Mesendoderm (in vitro differentiated cells): ENCODE measurements around the gene FRMPD2. TPM values are rescaled to one million over a fixed set of nuclear protein-coding genes. Genes with fewer than 3 reads are reported as not detected.
A peak's percentile ranks its signal among the peaks of the same experiment; 100 is the strongest.

Experiments used
- DNase-seq: peaks from one replicate; pipeline ENCODE4 v3.0.0; 2013
- H2AK5ac ChIP-seq: 2 replicates; pipeline ENCODE4 v1.6.1; 2013; ENCODE audit warnings: low read length, inconsistent platforms
- H2BK120ac ChIP-seq: 2 replicates; pipeline ENCODE4 v1.6.1; 2013; ENCODE audit warnings: low read depth, mild to moderate bottlenecking, low read length, moderate library complexity, mixed read lengths
- H2BK15ac ChIP-seq: replicated peaks from 2 replicates; pipeline ENCODE4 v1.6.1; 2013; ENCODE audit warnings: low read depth, mild to moderate bottlenecking, moderate library complexity
- H2BK5ac ChIP-seq: 2 replicates; pipeline ENCODE4 v1.6.1; 2013; ENCODE audit warnings: low read length, inconsistent platforms
- H3K18ac ChIP-seq: 2 replicates; pipeline ENCODE4 v1.6.1; 2013; ENCODE audit warnings: mild to moderate bottlenecking, low read length, mixed read lengths
- H3K23ac ChIP-seq: one replicate; pipeline ENCODE4 v1.6.1; 2013; ENCODE audit warnings: low read length
- H3K27ac ChIP-seq: 2 replicates; pipeline ENCODE4 v1.5.1; 2013; ENCODE audit warnings: low read depth, mild to moderate bottlenecking, inconsistent platforms, low read length, moderate library complexity
- H3K27me3 ChIP-seq: 2 replicates; pipeline ENCODE4 v1.6.1; 2013; ENCODE audit warnings: low read length, control low read depth, mild to moderate bottlenecking, inconsistent platforms; ENCODE audit not compliant: insufficient read depth, poor library complexity
- H3K36me3 ChIP-seq: 2 replicates; pipeline ENCODE4 v1.6.1; 2013; ENCODE audit warnings: low read length, inconsistent platforms; ENCODE audit not compliant: control insufficient read depth, insufficient read depth
- H3K4ac ChIP-seq: one replicate; pipeline ENCODE4 v1.6.1; 2013; ENCODE audit warnings: low read depth, mild to moderate bottlenecking, low read length, moderate library complexity
- H3K4me1 ChIP-seq: 2 replicates; pipeline ENCODE4 v1.6.1; 2013; ENCODE audit warnings: low read depth, low read length, inconsistent platforms; ENCODE audit not compliant: control insufficient read depth
- H3K4me2 ChIP-seq: 2 replicates; pipeline ENCODE4 v1.6.1; 2013; ENCODE audit warnings: low read length
- H3K4me3 ChIP-seq: 2 replicates; pipeline ENCODE4 v1.5.1; 2013; ENCODE audit warnings: mild to moderate bottlenecking, low read length
- H3K56ac ChIP-seq: one replicate; pipeline ENCODE4 v1.6.1; 2013; ENCODE audit warnings: low read length
- H3K79me1 ChIP-seq: 2 replicates; pipeline ENCODE4 v1.6.1; 2013; ENCODE audit warnings: low read length, inconsistent platforms
- H3K79me2 ChIP-seq: 2 replicates; pipeline ENCODE4 v1.6.1; 2013; ENCODE audit warnings: mild to moderate bottlenecking, low read length; ENCODE audit not compliant: control insufficient read depth, insufficient read depth
- H3K9ac ChIP-seq: 2 replicates; pipeline ENCODE4 v1.6.1; 2013; ENCODE audit warnings: low read length, inconsistent platforms
- H4K5ac ChIP-seq: one replicate; pipeline ENCODE4 v1.6.1; 2013; ENCODE audit warnings: low read length
- H4K8ac ChIP-seq: one replicate; pipeline ENCODE4 v1.6.1; 2013; ENCODE audit warnings: low read depth, mild to moderate bottlenecking, control low read depth, low read length, moderate library complexity
- WGBS: extraction: QIAGEN DNeasy Blood & Tissue Kit; methylation state at CpG from one replicate; pipeline ENCODE4 v1.1.7; 2013; ENCODE audit warnings: low lambda C conversion rate, missing lambda C conversion rate; ENCODE audit not compliant: insufficient coverage; ENCODE audit errors: extremely low coverage; 5-methylcytosine and 5-hydroxymethylcytosine counted together
- polyA plus RNA-seq, 2 experiments: library from polyadenylated mRNA; stranded (reverse); fragments of 200-250 nt; gene quantifications; one replicate each; pipeline ENCODE4 v1.2.3, GENCODE V29; 2013

FRMPD2 gene
- polyA plus RNA-seq (2013, experiment 1 of 2): 0.03 TPM
- 0.03 TPM for polyA plus RNA-seq (2013, experiment 2 of 2)

- DNase-seq: peak; percentile 95
- H3K4me1 ChIP-seq: peaks cover 4% of the 10 kb centered on the region
- H3K79me1 ChIP-seq: no peaks in the 10 kb centered on the region
- no peak within 1 kb of the TSS for H4K5ac ChIP-seq
- H3K36me3 ChIP-seq: no peaks in the 10 kb centered on the region
- no CpG with 5 or more reads among the region's 8 CpGs for WGBS
- H3K27me3 ChIP-seq: no peaks in the 10 kb centered on the region
- H2AK5ac ChIP-seq: no peak within 1 kb of the TSS
- no peak within 1 kb of the TSS for H3K18ac ChIP-seq
- H2BK120ac ChIP-seq: no peak within 1 kb of the TSS
- H3K79me2 ChIP-seq: no peaks in the 10 kb centered on the region
- no peak within 1 kb of the TSS for H3K4me3 ChIP-seq
- no peak within 1 kb of the TSS for H3K4me2 ChIP-seq
- no peak within 1 kb of the TSS for H4K8ac ChIP-seq
- peak within 1 kb of the TSS; percentile 79 for H3K56ac ChIP-seq
- peak within 1 kb of the TSS; percentile 7 for H3K4ac ChIP-seq
- H2BK15ac ChIP-seq: no peak within 1 kb of the TSS
- H3K23ac ChIP-seq: no peak within 1 kb of the TSS
- H3K27ac ChIP-seq: no peak within 1 kb of the TSS
- no peak within 1 kb of the TSS for H2BK5ac ChIP-seq
- H3K9ac ChIP-seq: peak within 1 kb of the TSS; percentile 8
Measured at GRCh38 chr10:48274636-48275035, at the start of gene FRMPD2. Gene FRMPD2 (minus strand): TSS chr10:48274696. CDS start chr10:48274567, 129 bp downstream.

GRCh38 chr10:48322017-48322416 is 47.5 kb upstream of the FRMPD2 start:
- Histone ChIP-seq H3K79me1 (peaks cover 12% of the 10 kb centered on the region), H4K8ac (no peak overlapping the region), H3K4me2 (no peak overlapping the region), H2AK5ac (no peak overlapping the region), H3K4me3 (no peak overlapping the region), H3K4ac (no peak overlapping the region), H2BK15ac (no peak overlapping the region), H3K9ac (no peak overlapping the region), H3K27ac (no peak overlapping the region), H3K56ac (no peak overlapping the region), H3K4me1 (peaks cover 7% of the 10 kb centered on the region), H4K5ac (no peak overlapping the region), H2BK5ac (no peak overlapping the region), H3K18ac (no peak overlapping the region), H3K79me2 (peaks cover 27% of the 10 kb centered on the region), H3K27me3 (no peaks in the 10 kb centered on the region), H3K36me3 (no peaks in the 10 kb centered on the region), H2BK120ac (no peak overlapping the region), H3K23ac (no peak overlapping the region)
- no peak for DNase-seq
- 96% methylated on average over 2 of the region's 3 CpGs for WGBS

GRCh38 chr10:48317321-48317990 is 43.0 kb upstream of the FRMPD2 start:
- WGBS: no CpG with 5 or more reads among the region's 8 CpGs
- Histone ChIP-seq H3K79me1 (peaks cover 12% of the 10 kb centered on the region), H3K27me3 (no peaks in the 10 kb centered on the region)

GRCh38 chr10:48316236-48316635 is 41.7 kb upstream of the FRMPD2 start:
- no peak overlapping the region for H3K23ac ChIP-seq
- no peaks in the 10 kb centered on the region for H3K36me3 ChIP-seq
- no peak overlapping the region for H3K27ac ChIP-seq
- H3K56ac ChIP-seq: no peak overlapping the region
- no CpG with 5 or more reads among the region's 4 CpGs for WGBS
- no peak overlapping the region for H2BK5ac ChIP-seq
- no peak overlapping the region for H2AK5ac ChIP-seq
- peaks cover 29% of the 10 kb centered on the region for H3K79me2 ChIP-seq
- H3K18ac ChIP-seq: no peak overlapping the region
- no peak overlapping the region for H3K4me2 ChIP-seq
- H4K5ac ChIP-seq: no peak overlapping the region
- no peak overlapping the region for H2BK120ac ChIP-seq
- H4K8ac ChIP-seq: no peak overlapping the region
- no peak for DNase-seq
- no peak overlapping the region for H3K9ac ChIP-seq
- no peak overlapping the region for H2BK15ac ChIP-seq
- no peaks in the 10 kb centered on the region for H3K27me3 ChIP-seq
- peaks cover 7% of the 10 kb centered on the region for H3K79me1 ChIP-seq
- H3K4me1 ChIP-seq: peaks cover 7% of the 10 kb centered on the region
- H3K4ac ChIP-seq: no peak overlapping the region
- H3K4me3 ChIP-seq: no peak overlapping the region

More at GRCh38 chr10:48317321-48317990, 43.0 kb upstream of the FRMPD2 start:
- no peak overlapping the region for H3K4ac ChIP-seq
- no peak overlapping the region for H3K4me3 ChIP-seq
- H3K79me2 ChIP-seq: peaks cover 34% of the 10 kb centered on the region
- H3K27ac ChIP-seq: peak overlapping the region; percentile 69
- H4K8ac ChIP-seq: no peak overlapping the region
- H4K5ac ChIP-seq: no peak overlapping the region
- peak overlapping the region; percentile 71 for H3K18ac ChIP-seq
- peak overlapping the region; percentile 68 for H3K56ac ChIP-seq
- H2BK15ac ChIP-seq: no peak overlapping the region
- H2BK5ac ChIP-seq: peak overlapping the region; percentile 34
- peak; percentile 59 for DNase-seq
- H3K23ac ChIP-seq: no peak overlapping the region
- peaks cover 7% of the 10 kb centered on the region for H3K4me1 ChIP-seq
- no peaks in the 10 kb centered on the region for H3K36me3 ChIP-seq
- no peak overlapping the region for H2BK120ac ChIP-seq
- H3K9ac ChIP-seq: peak overlapping the region; percentile 21
- H2AK5ac ChIP-seq: no peak overlapping the region
- H3K4me2 ChIP-seq: no peak overlapping the region

GRCh38 chr10:48314107-48314506 is 39.6 kb upstream of the FRMPD2 start:
- no peak overlapping the region for H3K56ac ChIP-seq
- H2BK120ac ChIP-seq: no peak overlapping the region
- peaks cover 7% of the 10 kb centered on the region for H3K4me1 ChIP-seq
- DNase-seq: no peak
- H3K79me2 ChIP-seq: peaks cover 30% of the 10 kb centered on the region
- no peaks in the 10 kb centered on the region for H3K36me3 ChIP-seq
- H3K4me3 ChIP-seq: no peak overlapping the region
- H3K18ac ChIP-seq: no peak overlapping the region
- WGBS: no CpG with 5 or more reads among the region's 2 CpGs
- H3K27me3 ChIP-seq: no peaks in the 10 kb centered on the region
- H3K27ac ChIP-seq: no peak overlapping the region
- H3K79me1 ChIP-seq: peaks cover 7% of the 10 kb centered on the region
- no peak overlapping the region for H4K8ac ChIP-seq
- no peak overlapping the region for H2AK5ac ChIP-seq
- H3K4ac ChIP-seq: no peak overlapping the region
- H4K5ac ChIP-seq: no peak overlapping the region
- no peak overlapping the region for H3K9ac ChIP-seq
- H2BK15ac ChIP-seq: no peak overlapping the region
- no peak overlapping the region for H3K23ac ChIP-seq
- H2BK5ac ChIP-seq: no peak overlapping the region
- no peak overlapping the region for H3K4me2 ChIP-seq
